GM23248 (cell line): Measurements from ENCODE around the gene FER. TPM values are rescaled to one million over a fixed set of nuclear protein-coding genes. Genes with fewer than 3 reads are reported as not detected.

ENCODE experiments used
- DNase-seq: peaks from one replicate; pipeline ENCODE4 v3.0.0-alpha.2; 2015
- H2AFZ ChIP-seq: fragments of 200-600 bp; sonication (generic); 2 replicates; pipeline ENCODE4 v1.6.1; 2016; ENCODE audit warnings: antibody characterized with exemption
- H3F3A ChIP-seq: fragments of 200-600 bp; sonication (generic); 2 replicates; pipeline ENCODE4 v1.6.1; 2016; ENCODE audit warnings: mild to moderate bottlenecking, antibody characterized with exemption, mixed run types; ENCODE audit not compliant: insufficient read depth
- H3K27ac ChIP-seq: fragments of 200-600 bp; sonication (generic); 2 replicates; pipeline ENCODE4 v1.5.1; 2016; ENCODE audit warnings: mild to moderate bottlenecking
- H3K27me3 ChIP-seq: fragments of 200-600 bp; sonication (generic); replicated peaks from 2 replicates; pipeline ENCODE4 v1.6.1; 2016; ENCODE audit warnings: mild to moderate bottlenecking; ENCODE audit not compliant: insufficient read depth
- H3K36me3 ChIP-seq: fragments of 200-600 bp; sonication (generic); 2 replicates; pipeline ENCODE4 v1.6.1; 2016; ENCODE audit warnings: low read depth, mild to moderate bottlenecking
- H3K4me1 ChIP-seq: fragments of 200-600 bp; sonication (generic); 2 replicates; pipeline ENCODE4 v1.6.1; 2016; ENCODE audit warnings: mild to moderate bottlenecking; ENCODE audit not compliant: insufficient read depth
- H3K4me2 ChIP-seq: fragments of 200-600 bp; sonication (generic); one replicate; pipeline ENCODE4 v1.6.1; 2016; ENCODE audit warnings: mild to moderate bottlenecking; ENCODE audit not compliant: unreplicated experiment
- H3K4me3 ChIP-seq: fragments of 200-600 bp; sonication (generic); 2 replicates; pipeline ENCODE4 v1.5.1; 2016; ENCODE audit warnings: mild to moderate bottlenecking
- H3K79me2 ChIP-seq: fragments of 200-600 bp; sonication (generic); 2 replicates; pipeline ENCODE4 v1.6.1; 2016; ENCODE audit warnings: mild to moderate bottlenecking; ENCODE audit not compliant: insufficient read depth
- H3K9ac ChIP-seq: fragments of 200-600 bp; sonication (generic); 2 replicates; pipeline ENCODE4 v1.6.1; 2016; ENCODE audit warnings: mild to moderate bottlenecking
- H3K9me2 ChIP-seq: fragments of 200-600 bp; sonication (generic); 2 replicates; pipeline ENCODE4 v1.6.1; 2016; ENCODE audit warnings: mixed run types, mild to moderate bottlenecking, moderate library complexity; ENCODE audit not compliant: insufficient read depth
- H3K9me3 ChIP-seq: fragments of 200-600 bp; sonication (generic); one replicate; pipeline ENCODE4 v1.6.1; 2017; ENCODE audit warnings: low read depth
- H4K20me1 ChIP-seq: fragments of 200-600 bp; sonication (generic); 2 replicates; pipeline ENCODE4 v1.6.0; 2016; ENCODE audit not compliant: insufficient read depth
- EZH2 ChIP-seq: fragments of 200-600 bp; sonication (generic); IDR thresholded peaks from 2 replicates; pipeline ENCODE4 v1.6.1; 2018; ENCODE audit warnings: antibody characterized with exemption, mild to moderate bottlenecking; ENCODE audit not compliant: insufficient read depth, poor library complexity, severe bottlenecking
- EZH2phosphoT487 ChIP-seq: fragments of 200-600 bp; sonication (generic); IDR thresholded peaks from 2 replicates; pipeline ENCODE4 v1.6.1; 2018; ENCODE audit warnings: antibody characterized with exemption, moderate library complexity, mild to moderate bottlenecking, low read depth; ENCODE audit not compliant: insufficient read depth
- WGBS, 2 experiments: methylation state at CpG; one replicate each; pipeline ENCODE4 v1.1.6; 2015 to 2017; ENCODE audit warnings: low lambda C conversion rate in 2 of 2, low coverage in 1 of 2; ENCODE audit errors: missing lambda C conversion rate in 2 of 2; 5-methylcytosine and 5-hydroxymethylcytosine counted together
- in situ Hi-C: fragments of 300-500 bp; cut with MboI; formaldehyde crosslinking; loops from 2 replicates; pipeline ENCODE4 v1.15.0; 2020
- polyA plus RNA-seq: library from polyadenylated mRNA; unstranded; fragments of >200 nt; fragmentation: Nextera tagmentation; extraction: Ambion mirVana; gene quantifications from 2 replicates; pipeline ENCODE4 v1.2.1, GENCODE V29; 2016
- total RNA-seq: library from RNA; depleted of rRNA; stranded (reverse); fragments of >200 nt; shearing (Covaris generic); gene quantifications from 2 replicates; pipeline ENCODE4 v1.2.3, GENCODE V29; 2014

Gene FER
- total and polyA plus RNA-seq, 2 experiments from 2014 or later: 16.6 to 24.9 TPM

- in situ Hi-C loops: no loop called here
- no peaks in the 10 kb centered on the region for H3K9me3 ChIP-seq
- peaks cover 4% of the 10 kb centered on the region for H3K4me1 ChIP-seq
- no peaks in the 10 kb centered on the region for H3K9me2 ChIP-seq
- no peak overlapping the region for H3K4me3 ChIP-seq
- no peaks in the 10 kb centered on the region for H3K27me3 ChIP-seq
- no peak for DNase-seq
- 92 to 94% methylated on average over 3 of the region's 3 CpGs for WGBS, 2 experiments
- no peak overlapping the region for H3K27ac ChIP-seq
- H3K4me2 ChIP-seq: no peak overlapping the region
- 0 out of 2 replicates have a peak, but pooled peaks cover 3% of the 10 kb centered on the region for H3K36me3 ChIP-seq
- H4K20me1 ChIP-seq: no peaks in the 10 kb centered on the region
- H3K79me2 ChIP-seq: no peaks in the 10 kb centered on the region
- TF ChIP-seq EZH2: no peak
- no peak for TF ChIP-seq EZH2phosphoT487
- no peak overlapping the region for H2AFZ ChIP-seq
- no peak overlapping the region for H3K9ac ChIP-seq
- no peaks in the 10 kb centered on the region for H3F3A ChIP-seq
Observed at GRCh38 chr5:108900668-108901067, 153.0 kb downstream of the FER start.

- H3K9me3 ChIP-seq: no peaks in the 10 kb centered on the region
- no peaks in the 10 kb centered on the region for H3K9me2 ChIP-seq
- no peaks in the 10 kb centered on the region for H3F3A ChIP-seq
- peak; percentile 40 for DNase-seq
- TF ChIP-seq EZH2: no peak
- no peak for TF ChIP-seq EZH2phosphoT487
- H2AFZ ChIP-seq: no peak overlapping the region
- no peak overlapping the region for H3K4me2 ChIP-seq
- H3K27me3 ChIP-seq: no peaks in the 10 kb centered on the region
- in situ Hi-C loops: no loop called here
- no peak overlapping the region for H3K9ac ChIP-seq
- H3K4me1 ChIP-seq: no peaks in the 10 kb centered on the region
- H3K79me2 ChIP-seq: no peaks in the 10 kb centered on the region
- no peaks in the 10 kb centered on the region for H3K36me3 ChIP-seq
- H3K4me3 ChIP-seq: no peak overlapping the region
- no peaks in the 10 kb centered on the region for H4K20me1 ChIP-seq
- H3K27ac ChIP-seq: no peak overlapping the region
Observed at GRCh38 chr5:108905805-108906204, 158.1 kb downstream of the FER start.

GRCh38 chr5:108910627-108911026 lies 162.9 kb downstream of the FER start:
- Histone ChIP-seq H3K27me3 (no peaks in the 10 kb centered on the region), H3F3A (no peaks in the 10 kb centered on the region), H3K36me3 (no peaks in the 10 kb centered on the region), H3K4me2 (no peak overlapping the region), H3K9me3 (no peaks in the 10 kb centered on the region), H4K20me1 (no peaks in the 10 kb centered on the region), H3K4me1 (no peaks in the 10 kb centered on the region), H3K79me2 (0 out of 2 replicates have a peak, but pooled peaks cover 5% of the 10 kb centered on the region), H3K9ac (no peak overlapping the region), H3K27ac (no peak overlapping the region), H3K9me2 (no peaks in the 10 kb centered on the region), H2AFZ (no peak overlapping the region), H3K4me3 (no peak overlapping the region)
- no peak for DNase-seq
- TF ChIP-seq EZH2phosphoT487 (no peak), EZH2 (no peak)
- in situ Hi-C loops: no loop called here
- 98% methylated on average over 3 of the region's 3 CpGs for WGBS, 2 experiments

GRCh38 chr5:108911055-108911454 lies 163.4 kb downstream of the FER start:
- in situ Hi-C loops: no loop called here
- H3K4me1 ChIP-seq: no peaks in the 10 kb centered on the region
- H3K36me3 ChIP-seq: no peaks in the 10 kb centered on the region
- H3K9me2 ChIP-seq: no peaks in the 10 kb centered on the region
- no peak overlapping the region for H3K4me3 ChIP-seq
- no peaks in the 10 kb centered on the region for H3K27me3 ChIP-seq
- TF ChIP-seq EZH2phosphoT487 (no peak), EZH2 (no peak)
- H3K79me2 ChIP-seq: 0 out of 2 replicates have a peak, but pooled peaks cover 5% of the 10 kb centered on the region
- H3K4me2 ChIP-seq: no peak overlapping the region
- 98 to 99% methylated on average over 3 of the region's 3 CpGs for WGBS, 2 experiments
- no peaks in the 10 kb centered on the region for H4K20me1 ChIP-seq
- no peaks in the 10 kb centered on the region for H3F3A ChIP-seq
- no peak for DNase-seq
- no peak overlapping the region for H3K27ac ChIP-seq
- no peaks in the 10 kb centered on the region for H3K9me3 ChIP-seq
- no peak overlapping the region for H2AFZ ChIP-seq
- H3K9ac ChIP-seq: no peak overlapping the region

- H3K9me2 ChIP-seq: no peaks in the 10 kb centered on the region
- H3K4me3 ChIP-seq: no peak overlapping the region
- H3K4me1 ChIP-seq: 0 out of 2 replicates have a peak, but pooled peaks cover 5% of the 10 kb centered on the region
- H3F3A ChIP-seq: peaks cover 6% of the 10 kb centered on the region; the same call in 1 of the 2 replicates
- H3K9me3 ChIP-seq: no peaks in the 10 kb centered on the region
- peak; percentile 4 for DNase-seq
- in situ Hi-C loops: no loop called here
- H3K79me2 ChIP-seq: no peaks in the 10 kb centered on the region
- H3K4me2 ChIP-seq: no peak overlapping the region
- H4K20me1 ChIP-seq: no peaks in the 10 kb centered on the region
- no peaks in the 10 kb centered on the region for H3K36me3 ChIP-seq
- H2AFZ ChIP-seq: no peak overlapping the region
- H3K27me3 ChIP-seq: no peaks in the 10 kb centered on the region
- H3K9ac ChIP-seq: no peak overlapping the region
- H3K27ac ChIP-seq: no peak overlapping the region
- TF ChIP-seq EZH2phosphoT487 (no peak), EZH2 (no peak)
Observed at GRCh38 chr5:108917596-108917995, 169.9 kb downstream of the FER start.
